ENCODE data around the gene ANAPC2. TPM values are rescaled to one million over a fixed set of nuclear protein-coding genes. Genes with fewer than 3 reads are reported as not detected.

The ANAPC2 gene
- polyA plus RNA-seq, 3 donors: 1.9 to 76.8 (median 2.0) TPM

GRCh38 chr9:137222190-137223077 is 34.1 kb upstream of the ANAPC2 start, which contains the start of gene RNF208:
Gene RNF208, minus strand, starts transcription at chr9:137222240. Its CDS starts 1,028 bp downstream, at chr9:137221212.
- H3K36me3 ChIP-seq (replicated peaks in 1 of 2; ENCODE audit: control insufficient read depth in 1 of 2, insufficient read depth in 2 of 2, low read length in 2 of 2): no peaks in the 10 kb centered on the region
- peak within 1 kb of the TSS; percentile 38 to 92 (median 70) for H3K4me3 ChIP-seq (replicated peaks in 1 of 3; ENCODE audit: low read depth in 2 of 3, low read length in 3 of 3)
- H3K27me3 ChIP-seq (ENCODE audit: control insufficient read depth in 2 of 2, insufficient read depth in 2 of 2, low read length in 2 of 2): peaks cover 0 to 19% of the 10 kb centered on the region in 2 donors
- peak within 1 kb of the TSS; percentile 100 for H3K4me2 ChIP-seq (replicated peaks; ENCODE audit: extremely low read depth, low read length, poor library complexity, severe bottlenecking)
- H3K27me3 Mint-ChIP-seq (ENCODE audit: low read depth in 3 of 3): peaks cover 6 to 31% (median 13%) of the 10 kb centered on the region in 3 donors
- 1% methylated on average over 86 of the region's 88 CpGs for WGBS (ENCODE audit: insufficient coverage)
- H2AFZ ChIP-seq (ENCODE audit: insufficient read depth, low read depth, low read length, poor library complexity, severe bottlenecking): peak within 1 kb of the TSS; percentile 82
- H3K9me3 ChIP-seq (replicated peaks in 1 of 2; ENCODE audit: control insufficient read depth in 1 of 2, insufficient read depth in 1 of 2, low read length in 2 of 2): no peaks in the 10 kb centered on the region
- H4K20me1 ChIP-seq (ENCODE audit: insufficient read depth, low read length): no peaks in the 10 kb centered on the region
- peak within 1 kb of the TSS; percentile 68 to 90 (median 82) for H3K27ac Mint-ChIP-seq
- peak within 1 kb of the TSS; percentile 49 to 90 for H3K27ac ChIP-seq (ENCODE audit: low read depth in 1 of 2, low read length in 2 of 2)
- intact Hi-C loops (cut with micrococcal nuclease): loop anchor here (1.0 to 5.0 kb wide), 5 partner anchors 17 to 95 kb away; partner anchors contain the start of genes TPRN (in 2 of the 2), ANAPC2 (in 1 of the 2), NDOR1 (in 1 of the 2) and SSNA1 (in 1 of the 2)
- H3K4me1 ChIP-seq (ENCODE audit: control insufficient read depth in 1 of 2, insufficient read depth in 2 of 2, low read length in 2 of 2): peaks cover 33 to 45% of the 10 kb centered on the region in 2 donors
- no peaks in the 10 kb centered on the region for H3K79me2 ChIP-seq (ENCODE audit: insufficient read depth, low read length)
- peak within 1 kb of the TSS; percentile 91 for H3K9ac ChIP-seq (ENCODE audit: insufficient read depth, low read length, poor library complexity, severe bottlenecking)
- H3K9me3 Mint-ChIP-seq: no peaks in the 10 kb centered on the region
- H3K36me3 Mint-ChIP-seq: no peaks in the 10 kb centered on the region
- H3K4me3 Mint-ChIP-seq: peak within 1 kb of the TSS; percentile 90 to 93
- TF ChIP-seq CTCF (IDR thresholded peaks at IDR 0.05): no peak
- peaks cover 23% of the 10 kb centered on the region for H3K4me1 Mint-ChIP-seq
- peak in 1 of 3 donors; percentile 47 for DNase-seq

- peaks cover 23% of the 10 kb centered on the region for H3K4me1 Mint-ChIP-seq
- Histone ChIP-seq H3K27ac (ENCODE audit: low read depth in 1 of 2, low read length in 2 of 2) (no peak overlapping the region), H3K27me3 (ENCODE audit: control insufficient read depth in 2 of 2, insufficient read depth in 2 of 2, low read length in 2 of 2) (peaks cover 0 to 15% of the 10 kb centered on the region in 2 donors), H3K36me3 (replicated peaks in 1 of 2; ENCODE audit: control insufficient read depth in 1 of 2, insufficient read depth in 2 of 2, low read length in 2 of 2) (peaks cover 0 to 1% of the 10 kb centered on the region in 2 donors), H3K79me2 (ENCODE audit: insufficient read depth, low read length) (no peaks in the 10 kb centered on the region), H3K9me3 (replicated peaks in 1 of 2; ENCODE audit: control insufficient read depth in 1 of 2, insufficient read depth in 1 of 2, low read length in 2 of 2) (no peaks in the 10 kb centered on the region), H3K4me1 (ENCODE audit: control insufficient read depth in 1 of 2, insufficient read depth in 2 of 2, low read length in 2 of 2) (peaks cover 33 to 52% of the 10 kb centered on the region in 2 donors), H3K9ac (ENCODE audit: insufficient read depth, low read length, poor library complexity, severe bottlenecking) (no peak overlapping the region), H2AFZ (ENCODE audit: insufficient read depth, low read depth, low read length, poor library complexity, severe bottlenecking) (no peak overlapping the region), H4K20me1 (ENCODE audit: insufficient read depth, low read length) (no peaks in the 10 kb centered on the region), H3K4me3 (replicated peaks in 1 of 3; ENCODE audit: low read depth in 2 of 3, low read length in 3 of 3) (peak overlapping the region in 1 of 3 experiments; percentile 48), H3K4me2 (replicated peaks; ENCODE audit: extremely low read depth, low read length, poor library complexity, severe bottlenecking) (peak overlapping the region; percentile 57)
- no peaks in the 10 kb centered on the region for H3K9me3 Mint-ChIP-seq
- no peak for TF ChIP-seq CTCF (IDR thresholded peaks at IDR 0.05)
- 7% methylated on average over 61 of the region's 61 CpGs for whole genome bisulfite sequencing (ENCODE audit: insufficient coverage)
- no peak overlapping the region for H3K27ac Mint-ChIP-seq
- peaks cover 5 to 26% (median 13%) of the 10 kb centered on the region in 3 donors for H3K27me3 Mint-ChIP-seq (ENCODE audit: low read depth in 3 of 3)
- peak overlapping the region in 1 of 2 donors; percentile 62 for H3K4me3 Mint-ChIP-seq
- DNase-seq: no peak
- peaks cover under 1 to 2% of the 10 kb centered on the region in 2 donors for H3K36me3 Mint-ChIP-seq
- intact Hi-C loops (cut with micrococcal nuclease): loop anchor here (2.0 to 5.0 kb wide), 2 partner anchors 21 to 94 kb away; partner anchors contain the start of gene TPRN (in 2 of the 2)
Observed at GRCh38 chr9:137221506-137222111, 33.2 kb upstream of the ANAPC2 start.

Data from CD14-positive monocyte (primary cell).